Measurements from ENCODE around the gene HK2.
"Not testable (repeated sequence)": the region's sequence is repeated elsewhere in the genome, so short reads cannot be mapped to it uniquely, and the experiment has no call there.

The HK2 gene

GRCh38 chr2:74854401-74854800, 20.5 kb downstream of the HK2 start:
- H3K4me3 ChIP-seq (ENCODE audit: low read depth, low read length), result no peak overlapping the region
- peaks cover 28% of the 10 kb centered on the region for H3K36me3 ChIP-seq
- no peaks in the 10 kb centered on the region for H3K27me3 ChIP-seq (ENCODE audit: insufficient read depth, low read depth, severe bottlenecking)
- no peak for DNase-seq
- no peak for TF ChIP-seq CTCF (IDR thresholded peaks at IDR 0.05; ENCODE audit: low read depth, low read length)
- no peak overlapping the region for H3K27ac ChIP-seq
- no peaks in the 10 kb centered on the region for H3K9me3 ChIP-seq (ENCODE audit: severe bottlenecking)

GRCh38 chr2:74855114-74855707, 21.3 kb downstream of the HK2 start:
- peaks cover 28% of the 10 kb centered on the region for H3K36me3 ChIP-seq
- not testable (repeated sequence) for H3K27ac ChIP-seq; H3K27me3 ChIP-seq (ENCODE audit: insufficient read depth, low read depth, severe bottlenecking); H3K4me3 ChIP-seq (ENCODE audit: low read depth, low read length); H3K9me3 ChIP-seq (ENCODE audit: severe bottlenecking)
- DNase-seq, result peak; percentile 86

GRCh38 chr2:74856004-74856578, 22.2 kb downstream of the HK2 start:
- no peak for TF ChIP-seq CTCF (IDR thresholded peaks at IDR 0.05; ENCODE audit: low read depth, low read length)
- no peak for DNase-seq
- Histone ChIP-seq H3K4me3 (ENCODE audit: low read depth, low read length) (no peak overlapping the region), H3K36me3 (peaks cover 28% of the 10 kb centered on the region), H3K27ac (no peak overlapping the region), H3K27me3 (ENCODE audit: insufficient read depth, low read depth, severe bottlenecking) (no peaks in the 10 kb centered on the region), H3K9me3 (ENCODE audit: severe bottlenecking) (no peaks in the 10 kb centered on the region)

GRCh38 chr2:74856599-74856998, 22.7 kb downstream of the HK2 start:
- Histone ChIP-seq H3K9me3 (ENCODE audit: severe bottlenecking) (no peaks in the 10 kb centered on the region), H3K27ac (no peak overlapping the region), H3K36me3 (peaks cover 28% of the 10 kb centered on the region), H3K4me3 (ENCODE audit: low read depth, low read length) (no peak overlapping the region), H3K27me3 (ENCODE audit: insufficient read depth, low read depth, severe bottlenecking) (no peaks in the 10 kb centered on the region)
- TF ChIP-seq CTCF (IDR thresholded peaks at IDR 0.05; ENCODE audit: low read depth, low read length), result no peak
- DNase-seq, result no peak

GRCh38 chr2:74857215-74857614, 23.3 kb downstream of the HK2 start:
- Histone ChIP-seq H3K9me3 (ENCODE audit: severe bottlenecking) (no peaks in the 10 kb centered on the region), H3K4me3 (ENCODE audit: low read depth, low read length) (no peak overlapping the region), H3K27me3 (ENCODE audit: insufficient read depth, low read depth, severe bottlenecking) (no peaks in the 10 kb centered on the region), H3K36me3 (peaks cover 28% of the 10 kb centered on the region), H3K27ac (no peak overlapping the region)
- TF ChIP-seq CTCF (IDR thresholded peaks at IDR 0.05; ENCODE audit: low read depth, low read length), result no peak
- DNase-seq, result no peak

- H3K27me3 ChIP-seq (ENCODE audit: insufficient read depth, low read depth, severe bottlenecking), result no peaks in the 10 kb centered on the region
- H3K36me3 ChIP-seq, result peaks cover 28% of the 10 kb centered on the region
- no peaks in the 10 kb centered on the region for H3K9me3 ChIP-seq (ENCODE audit: severe bottlenecking)
- H3K4me3 ChIP-seq (ENCODE audit: low read depth, low read length), result no peak overlapping the region
- TF ChIP-seq CTCF (IDR thresholded peaks at IDR 0.05; ENCODE audit: low read depth, low read length), result no peak
- no peak overlapping the region for H3K27ac ChIP-seq
- DNase-seq, result no peak
Observed at GRCh38 chr2:74857725-74858124, 23.8 kb downstream of the HK2 start.

All from WERI-Rb-1 (cell line).